PC-3 (cell line): ENCODE measurements around the gene PARP15.

Source experiments
- CTCF ChIP-seq: fragments of 300-600 bp; sonication (generic); conservative IDR thresholded peaks from 2 replicates; pipeline ENCODE4 v1.5.1; 2017; ENCODE audit warnings: antibody characterized with exemption, low read depth, mild to moderate bottlenecking, low read length
- EZH2 ChIP-seq: fragments of 300-600 bp; sonication (generic); IDR thresholded peaks from one replicate; pipeline ENCODE4 v1.6.1; 2017; ENCODE audit warnings: antibody characterized with exemption, mild to moderate bottlenecking, low read length; ENCODE audit not compliant: unreplicated experiment
- EZH2phosphoT487 ChIP-seq: fragments of 300-600 bp; sonication (generic); IDR thresholded peaks from 2 replicates; pipeline ENCODE4 v1.6.1; 2018; ENCODE audit warnings: mild to moderate bottlenecking, antibody characterized with exemption, low read length, borderline replicate concordance

GRCh38 chr3:122687298-122687697, 109.8 kb downstream of the PARP15 start:
- TF ChIP-seq CTCF (no peak), EZH2phosphoT487 (no peak), EZH2 (no peak)
